ENCODE data around the gene OLFM3.

The OLFM3 gene

GRCh38 chr1:101847626-101848025 lies 149.1 kb downstream of the OLFM3 start:
- DNase-seq (ENCODE audit: low read depth in 2 of 2), result no peak

GRCh38 chr1:101846820-101847219 lies 149.9 kb downstream of the OLFM3 start:
- DNase-seq (ENCODE audit: low read depth in 2 of 2), result no peak

- no peak for DNase-seq (ENCODE audit: low read depth in 2 of 2)
Measured at GRCh38 chr1:101843160-101843559, 153.6 kb downstream of the OLFM3 start.

- DNase-seq (ENCODE audit: low read depth in 2 of 2), result no peak
Measured at GRCh38 chr1:101841824-101842223, 154.9 kb downstream of the OLFM3 start.

- no peak for DNase-seq (ENCODE audit: low read depth in 2 of 2)
Measured at GRCh38 chr1:101835988-101836387, 160.7 kb downstream of the OLFM3 start.

GRCh38 chr1:101833312-101833711 lies 163.4 kb downstream of the OLFM3 start:
- no peak for DNase-seq (ENCODE audit: low read depth in 2 of 2)

- no peak for DNase-seq (ENCODE audit: low read depth in 2 of 2)
Measured at GRCh38 chr1:101826416-101826815, 170.3 kb downstream of the OLFM3 start.

- DNase-seq (ENCODE audit: low read depth in 2 of 2), result no peak
Measured at GRCh38 chr1:101820071-101820470, 176.7 kb downstream of the OLFM3 start.

- no peak for DNase-seq (ENCODE audit: low read depth in 2 of 2)
Measured at GRCh38 chr1:101816262-101816661, 180.5 kb downstream of the OLFM3 start.

GRCh38 chr1:101798417-101798816 lies 198.3 kb downstream of the OLFM3 start:
- DNase-seq (ENCODE audit: low read depth in 2 of 2), result no peak

GRCh38 chr1:101797722-101798121 lies 199.0 kb downstream of the OLFM3 start:
- no peak for DNase-seq (ENCODE audit: low read depth in 2 of 2)

- no peak for DNase-seq (ENCODE audit: low read depth in 2 of 2)
Measured at GRCh38 chr1:101781201-101781831, 215.4 kb downstream of the OLFM3 start.

- no peak for DNase-seq (ENCODE audit: low read depth in 2 of 2)
Measured at GRCh38 chr1:101769520-101769919, 227.2 kb downstream of the OLFM3 start.

- DNase-seq (ENCODE audit: low read depth in 2 of 2), result no peak
Measured at GRCh38 chr1:101757985-101758384, 238.7 kb downstream of the OLFM3 start.

GRCh38 chr1:101756411-101756810 lies 240.3 kb downstream of the OLFM3 start:
- DNase-seq (ENCODE audit: low read depth in 2 of 2), result no peak
